ENCODE data around the gene VIM. TPM values are rescaled to one million over a fixed set of nuclear protein-coding genes. Genes with fewer than 3 reads are reported as not detected.

VIM gene
- total and polyA plus RNA-seq, 2 experiments from 2014 or later: 258 to 1,157 TPM

- Histone ChIP-seq H3K4me1 (ENCODE audit: low read depth) (no peaks in the 10 kb centered on the region), H3K36me3 (no peaks in the 10 kb centered on the region), H3K4me3 (no peak overlapping the region), H3K9me3 (ENCODE audit: low read depth) (no peaks in the 10 kb centered on the region), H3K27me3 (no peaks in the 10 kb centered on the region), H3K27ac (no peak overlapping the region)
- TF ChIP-seq, protein P1, sequence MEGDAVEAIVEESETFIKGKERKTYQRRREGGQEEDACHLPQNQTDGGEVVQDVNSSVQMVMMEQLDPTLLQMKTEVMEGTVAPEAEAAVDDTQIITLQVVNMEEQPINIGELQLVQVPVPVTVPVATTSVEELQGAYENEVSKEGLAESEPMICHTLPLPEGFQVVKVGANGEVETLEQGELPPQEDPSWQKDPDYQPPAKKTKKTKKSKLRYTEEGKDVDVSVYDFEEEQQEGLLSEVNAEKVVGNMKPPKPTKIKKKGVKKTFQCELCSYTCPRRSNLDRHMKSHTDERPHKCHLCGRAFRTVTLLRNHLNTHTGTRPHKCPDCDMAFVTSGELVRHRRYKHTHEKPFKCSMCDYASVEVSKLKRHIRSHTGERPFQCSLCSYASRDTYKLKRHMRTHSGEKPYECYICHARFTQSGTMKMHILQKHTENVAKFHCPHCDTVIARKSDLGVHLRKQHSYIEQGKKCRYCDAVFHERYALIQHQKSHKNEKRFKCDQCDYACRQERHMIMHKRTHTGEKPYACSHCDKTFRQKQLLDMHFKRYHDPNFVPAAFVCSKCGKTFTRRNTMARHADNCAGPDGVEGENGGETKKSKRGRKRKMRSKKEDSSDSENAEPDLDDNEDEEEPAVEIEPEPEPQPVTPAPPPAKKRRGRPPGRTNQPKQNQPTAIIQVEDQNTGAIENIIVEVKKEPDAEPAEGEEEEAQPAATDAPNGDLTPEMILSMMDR (IDR thresholded peaks at IDR 0.05; ENCODE audit: low read depth, low read length): no peak
- peak in 1 of 2 donors; percentile 98 for DNase-seq (ENCODE audit: low read depth in 1 of 2, low spot score in 1 of 2)
Measured at GRCh38 chr10:17214971-17215781, 12.9 kb upstream of the VIM start.

DNA sequence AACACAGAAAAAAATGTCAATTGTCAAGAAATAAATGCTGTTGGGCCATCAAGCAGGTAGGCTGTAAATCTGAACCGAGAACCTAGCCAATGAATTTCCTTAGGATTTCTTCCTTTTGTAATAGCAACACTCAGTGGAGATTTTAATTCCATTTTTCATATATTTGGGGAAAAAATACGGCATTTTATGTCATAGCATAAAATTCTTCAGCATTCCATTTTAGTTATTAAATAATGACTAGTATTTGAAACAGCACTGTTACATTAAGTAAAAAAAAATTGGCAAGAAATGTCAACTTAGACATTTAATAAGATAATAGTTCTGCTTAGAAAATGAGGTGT is 12.3 kb upstream of the VIM start:
- no peaks in the 10 kb centered on the region for H3K9me3 ChIP-seq (ENCODE audit: low read depth)
- no peaks in the 10 kb centered on the region for H3K27me3 ChIP-seq
- no peaks in the 10 kb centered on the region for H3K36me3 ChIP-seq
- no peaks in the 10 kb centered on the region for H3K4me1 ChIP-seq (ENCODE audit: low read depth)
- no peak overlapping the region for H3K4me3 ChIP-seq
- no peak overlapping the region for H3K27ac ChIP-seq
- TF ChIP-seq, protein P1 (IDR thresholded peaks at IDR 0.05; ENCODE audit: low read depth, low read length): no peak
- no peak for DNase-seq (ENCODE audit: low read depth in 1 of 2, low spot score in 1 of 2)

DNA sequence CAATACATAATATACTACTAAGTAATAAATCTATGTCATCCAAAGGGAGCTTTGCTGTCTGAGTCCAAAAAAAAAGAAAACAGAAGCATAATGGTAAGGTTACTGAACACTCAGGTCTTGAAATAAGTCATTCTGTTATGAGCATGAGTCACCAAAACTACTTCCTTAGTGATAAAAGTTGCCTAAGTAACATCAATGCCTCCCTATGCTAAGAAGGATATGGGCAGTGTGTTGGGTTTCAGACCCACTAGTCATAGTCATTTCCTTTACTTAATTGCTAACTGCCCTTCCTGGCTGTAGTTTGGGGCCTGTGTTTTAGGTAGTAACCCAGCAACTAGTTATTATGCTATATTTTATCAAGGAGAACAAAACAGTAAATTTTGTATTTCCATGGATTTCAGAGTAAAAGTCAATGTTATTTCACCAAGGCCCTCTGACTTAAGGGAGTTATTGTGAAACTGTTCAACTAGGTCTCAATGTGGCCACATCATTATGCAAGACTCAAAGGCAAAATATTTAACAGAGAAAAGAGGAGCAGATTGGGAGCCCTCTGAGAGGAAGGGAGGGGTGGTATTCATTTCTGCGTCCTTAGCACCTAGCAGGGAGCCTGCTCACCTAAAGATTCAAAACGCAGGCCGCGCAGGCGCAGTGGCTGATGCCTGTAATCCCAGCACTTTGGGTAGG is 11.7 kb upstream of the VIM start:
- Histone ChIP-seq H3K9me3 (ENCODE audit: low read depth) (no peaks in the 10 kb centered on the region), H3K27me3 (no peaks in the 10 kb centered on the region), H3K4me1 (ENCODE audit: low read depth) (no peaks in the 10 kb centered on the region), H3K4me3 (no peak overlapping the region), H3K36me3 (no peaks in the 10 kb centered on the region), H3K27ac (no peak overlapping the region)
- TF ChIP-seq, protein P1 (IDR thresholded peaks at IDR 0.05; ENCODE audit: low read depth, low read length): no peak
- peak in 1 of 2 donors; percentile 96 for DNase-seq (ENCODE audit: low read depth in 1 of 2, low spot score in 1 of 2)

GRCh38 chr10:17216901-17217395 is 11.1 kb upstream of the VIM start:
- no peaks in the 10 kb centered on the region for H3K9me3 ChIP-seq (ENCODE audit: low read depth)
- H3K27me3 ChIP-seq: no peaks in the 10 kb centered on the region
- no peak overlapping the region for H3K27ac ChIP-seq
- no peak for DNase-seq (ENCODE audit: low read depth in 1 of 2, low spot score in 1 of 2)
- H3K4me3 ChIP-seq: no peak overlapping the region
- no peaks in the 10 kb centered on the region for H3K4me1 ChIP-seq (ENCODE audit: low read depth)
- TF ChIP-seq, protein P1 (IDR thresholded peaks at IDR 0.05; ENCODE audit: low read depth, low read length): no peak
- H3K36me3 ChIP-seq: no peaks in the 10 kb centered on the region

GRCh38 chr10:17217631-17218232 is 10.3 kb upstream of the VIM start:
- Histone ChIP-seq H3K36me3 (no peaks in the 10 kb centered on the region), H3K9me3 (ENCODE audit: low read depth) (no peaks in the 10 kb centered on the region), H3K27me3 (no peaks in the 10 kb centered on the region), H3K4me3 (no peak overlapping the region), H3K4me1 (ENCODE audit: low read depth) (no peaks in the 10 kb centered on the region), H3K27ac (no peak overlapping the region)
- TF ChIP-seq, protein P1 (IDR thresholded peaks at IDR 0.05; ENCODE audit: low read depth, low read length): no peak
- no peak for DNase-seq (ENCODE audit: low read depth in 1 of 2, low spot score in 1 of 2)
